Neuronal stem cell (in vitro differentiated cells): Measurements from ENCODE around the gene AXIN1.
A peak's percentile ranks its signal among the peaks of the same experiment; 100 is the strongest.

ENCODE experiments used
- DNase-seq: peaks from one replicate; pipeline ENCODE4 v3.0.0-alpha.2; 2013; ENCODE audit warnings: low spot score
- H2AFZ ChIP-seq: one replicate; pipeline ENCODE4 v1.6.1; 2013; ENCODE audit warnings: mild to moderate bottlenecking, low read length, inconsistent platforms
- H2AK5ac ChIP-seq: 2 replicates; pipeline ENCODE4 v1.6.1; 2013; ENCODE audit warnings: low read depth, mild to moderate bottlenecking, inconsistent platforms, low read length, moderate library complexity, mixed read lengths
- H2BK120ac ChIP-seq: 2 replicates; pipeline ENCODE4 v1.6.1; 2013; ENCODE audit warnings: low read depth, mild to moderate bottlenecking, inconsistent platforms, low read length, moderate library complexity, mixed read lengths
- H2BK12ac ChIP-seq: one replicate; pipeline ENCODE4 v1.6.1; 2013; ENCODE audit warnings: low read length, inconsistent platforms
- H2BK15ac ChIP-seq: 2 replicates; pipeline ENCODE4 v1.6.1; 2013; ENCODE audit warnings: mild to moderate bottlenecking, low read length, inconsistent platforms, mixed read lengths
- H2BK5ac ChIP-seq: one replicate; pipeline ENCODE4 v1.6.1; 2013; ENCODE audit warnings: inconsistent platforms, mild to moderate bottlenecking, low read length, moderate library complexity
- H3K14ac ChIP-seq: one replicate; pipeline ENCODE4 v1.6.1; 2013; ENCODE audit warnings: low read length, inconsistent platforms
- H3K18ac ChIP-seq: 2 replicates; pipeline ENCODE4 v1.6.1; 2013; ENCODE audit warnings: low read length, inconsistent platforms
- H3K23ac ChIP-seq: 2 replicates; pipeline ENCODE4 v1.6.1; 2013; ENCODE audit warnings: low read depth, mild to moderate bottlenecking, mixed read lengths, low read length, inconsistent platforms; ENCODE audit not compliant: poor library complexity
- H3K27ac ChIP-seq: replicated peaks from 3 replicates; pipeline ENCODE4 v1.5.1; 2013; ENCODE audit warnings: low read length, inconsistent platforms
- H3K27me3 ChIP-seq, 3 experiments: 2 replicates each; pipeline ENCODE4 v1.6.1; 2013; ENCODE audit warnings: low read length in 3 of 3, mild to moderate bottlenecking in 2 of 3, inconsistent platforms in 1 of 3, low read depth in 1 of 3, mixed read lengths in 1 of 3, moderate library complexity in 1 of 3; ENCODE audit not compliant: control insufficient read depth in 3 of 3, insufficient read depth in 3 of 3
- H3K36me3 ChIP-seq, 2 donors: replicated peaks in 1 of 2; 2 replicates each; pipeline ENCODE4 v1.6.1; 2013; ENCODE audit warnings: low read length in 2 of 2; ENCODE audit not compliant: control insufficient read depth in 2 of 2, insufficient read depth in 2 of 2
- H3K4ac ChIP-seq: 2 replicates; pipeline ENCODE4 v1.6.1; 2013; ENCODE audit warnings: inconsistent platforms, mild to moderate bottlenecking, low read length, moderate library complexity
- H3K4me1 ChIP-seq, 2 donors: 1 replicate in 1 of 2; 2 replicates in 1 of 2; pipeline ENCODE4 v1.6.1; 2013; ENCODE audit warnings: low read length in 2 of 2, low read depth in 1 of 2; ENCODE audit not compliant: control insufficient read depth in 2 of 2, insufficient read depth in 1 of 2
- H3K4me2 ChIP-seq: one replicate; pipeline ENCODE4 v1.6.1; 2013; ENCODE audit warnings: mild to moderate bottlenecking, low read length, inconsistent platforms; ENCODE audit not compliant: insufficient read depth, poor library complexity, severe bottlenecking
- H3K4me3 ChIP-seq, 2 donors: 2 replicates each; pipeline ENCODE4 v1.5.1; 2013; ENCODE audit warnings: low read length in 2 of 2, mild to moderate bottlenecking in 2 of 2, inconsistent platforms in 1 of 2, moderate library complexity in 1 of 2
- H3K79me1 ChIP-seq: one replicate; pipeline ENCODE4 v1.6.1; 2013; ENCODE audit warnings: low read depth, mild to moderate bottlenecking, inconsistent platforms, low read length, moderate library complexity
- H3K9ac ChIP-seq: one replicate; pipeline ENCODE4 v1.6.1; 2013; ENCODE audit warnings: mild to moderate bottlenecking, low read depth, low read length, inconsistent platforms; ENCODE audit not compliant: poor library complexity
- H3K9me3 ChIP-seq, 2 donors: replicated peaks in 1 of 2; 2 replicates each; pipeline versions ENCODE3 to v1.6.1; 2013; ENCODE audit warnings: low read length in 2 of 2, mild to moderate bottlenecking in 2 of 2, inconsistent platforms in 1 of 2, low read depth in 1 of 2, mixed read lengths in 1 of 2, moderate library complexity in 1 of 2; ENCODE audit not compliant: control insufficient read depth in 2 of 2, insufficient read depth in 1 of 2
- H4K8ac ChIP-seq: one replicate; pipeline ENCODE4 v1.6.1; 2013; ENCODE audit warnings: low read depth, mild to moderate bottlenecking, inconsistent platforms, low read length, moderate library complexity
- H4K91ac ChIP-seq: one replicate; pipeline ENCODE4 v1.6.1; 2013; ENCODE audit warnings: low read length, low read depth, mild to moderate bottlenecking, inconsistent platforms; ENCODE audit not compliant: poor library complexity
- WGBS, 2 donors: extraction: QIAGEN DNeasy Blood & Tissue Kit; methylation state at CpG; one replicate each; pipeline ENCODE4 v1.1.7; 2013; ENCODE audit warnings: missing lambda C conversion rate in 2 of 2, mixed read lengths in 1 of 2; ENCODE audit not compliant: insufficient read length in 2 of 2, insufficient replicate concordance in 1 of 2; ENCODE audit errors: extremely low coverage in 2 of 2; 5-methylcytosine and 5-hydroxymethylcytosine counted together

Gene AXIN1

GRCh38 chr16:354291-354881 is 1.9 kb upstream of the AXIN1 start:
- no peak overlapping the region for H4K91ac ChIP-seq
- H3K4ac ChIP-seq = no peak overlapping the region
- no peak overlapping the region for H4K8ac ChIP-seq
- no peak overlapping the region for H3K23ac ChIP-seq
- peaks cover 0 to 5% of the 10 kb centered on the region in 2 donors for H3K4me1 ChIP-seq
- H2BK5ac ChIP-seq = no peak overlapping the region
- H2BK12ac ChIP-seq = peak overlapping the region; percentile 50
- WGBS, 2 donors = no CpG with 5 or more reads among the region's 12 CpGs
- peak overlapping the region; percentile 50 for H3K9ac ChIP-seq
- peaks cover 0 to 12% (median 0%) of the 10 kb centered on the region in 3 experiments for H3K27me3 ChIP-seq
- H3K18ac ChIP-seq = no peak overlapping the region
- peaks cover 7% of the 10 kb centered on the region for H3K79me1 ChIP-seq
- no peak overlapping the region for H3K4me2 ChIP-seq
- H2BK15ac ChIP-seq = peak overlapping the region; percentile 5
- H3K14ac ChIP-seq = no peak overlapping the region
- H3K4me3 ChIP-seq = no peak overlapping the region
- peaks cover 0 to 9% of the 10 kb centered on the region in 2 donors for H3K36me3 ChIP-seq
- no peak overlapping the region for H3K27ac ChIP-seq
- no peak overlapping the region for H2AFZ ChIP-seq
- H3K9me3 ChIP-seq = no peaks in the 10 kb centered on the region
- DNase-seq = no peak
- H2AK5ac ChIP-seq = peak overlapping the region; percentile 23
- H2BK120ac ChIP-seq = no peak overlapping the region

DNA sequence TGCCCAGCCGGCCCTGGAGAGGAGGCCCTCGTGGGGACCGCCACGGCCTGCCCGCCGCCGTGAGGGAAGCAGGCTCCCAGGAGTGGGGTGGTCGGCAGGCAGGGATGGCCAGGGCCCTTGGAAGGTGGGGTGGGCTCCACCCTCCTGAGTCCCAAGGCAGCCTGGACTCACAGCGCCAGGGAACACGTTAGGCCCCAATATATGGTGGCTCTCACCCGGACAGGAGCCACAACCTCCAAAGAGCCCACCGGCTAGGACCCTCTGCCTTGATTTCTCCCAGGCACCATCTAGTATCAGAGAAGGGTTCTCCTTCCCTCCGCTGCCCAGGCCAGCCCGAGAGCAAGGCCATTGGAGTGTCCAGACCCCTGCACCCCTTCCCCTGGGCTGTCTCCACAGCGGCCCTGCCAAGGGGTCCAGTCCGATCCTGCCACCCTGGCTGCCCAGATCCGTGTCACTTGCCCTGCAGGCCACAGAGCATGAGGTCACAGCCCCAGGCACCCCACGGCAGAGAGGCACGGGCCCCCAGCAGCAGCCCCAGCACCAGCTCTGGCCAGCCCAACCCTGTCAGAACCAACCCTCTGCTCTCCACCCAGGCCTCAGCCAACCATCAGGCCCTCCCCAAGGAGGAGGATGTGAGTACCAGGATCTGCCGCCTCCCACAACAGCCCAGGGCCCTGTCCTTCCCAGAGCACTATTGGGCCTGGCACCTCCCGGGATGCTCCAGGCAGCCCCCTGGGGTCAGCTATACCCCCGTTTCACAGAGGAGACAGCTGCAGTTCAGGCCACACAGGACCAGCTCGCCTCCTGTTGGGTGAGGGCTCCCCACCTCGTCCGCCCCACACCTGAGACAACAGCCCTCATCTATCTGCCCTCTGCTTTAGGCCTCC is 1.1 kb upstream of the AXIN1 start:
- Histone ChIP-seq H3K9me3 (no peaks in the 10 kb centered on the region), H3K4ac (no peak overlapping the region), H3K27ac (no peak overlapping the region), H3K79me1 (peaks cover 7% of the 10 kb centered on the region), H2AK5ac (peak overlapping the region; percentile 23), H3K4me2 (peak overlapping the region; percentile 88), H4K91ac (peak overlapping the region; percentile 68), H3K18ac (peak overlapping the region; percentile 93), H4K8ac (no peak overlapping the region), H3K23ac (peak overlapping the region; percentile 34), H2BK15ac (no peak overlapping the region), H3K9ac (peak overlapping the region; percentile 89), H2BK120ac (no peak overlapping the region), H3K14ac (no peak overlapping the region), H2AFZ (peak overlapping the region; percentile 92), H3K36me3 (peaks cover 0 to 9% of the 10 kb centered on the region in 2 donors), H3K27me3 (peaks cover 0 to 12% (median 0%) of the 10 kb centered on the region in 3 experiments), H3K4me1 (peaks cover 0 to 5% of the 10 kb centered on the region in 2 donors), H2BK5ac (no peak overlapping the region), H3K4me3 (peak overlapping the region; percentile 44 to 78), H2BK12ac (peak overlapping the region; percentile 50)
- no peak for DNase-seq
- WGBS, 2 donors = no CpG with 5 or more reads among the region's 25 CpGs

GRCh38 chr16:351804-352520 is 561 bp downstream of the AXIN1 start:
- Histone ChIP-seq H3K27me3 (peaks cover 0 to 12% (median 0%) of the 10 kb centered on the region in 3 experiments), H3K14ac (peak overlapping the region; percentile 28), H3K9ac (peak overlapping the region; percentile 18), H3K4me1 (peaks cover 0 to 5% of the 10 kb centered on the region in 2 donors), H3K27ac (no peak overlapping the region), H2BK5ac (no peak overlapping the region), H2BK120ac (no peak overlapping the region), H3K4me3 (peak overlapping the region; percentile 73 to 87), H3K18ac (peak overlapping the region; percentile 73), H2AFZ (peak overlapping the region; percentile 66), H3K79me1 (peaks cover 6% of the 10 kb centered on the region), H3K4ac (no peak overlapping the region), H4K91ac (no peak overlapping the region), H2BK15ac (no peak overlapping the region), H2AK5ac (peak overlapping the region; percentile 14), H3K9me3 (no peaks in the 10 kb centered on the region), H3K4me2 (peak overlapping the region; percentile 72), H3K36me3 (peaks cover 4 to 20% of the 10 kb centered on the region in 2 donors), H3K23ac (peak overlapping the region; percentile 44), H2BK12ac (no peak overlapping the region), H4K8ac (no peak overlapping the region)
- DNase-seq = no peak
- WGBS, 2 donors = no CpG with 5 or more reads among the region's 95 CpGs
